Activated T-helper 2 cell treated with anti-CD3 and anti-CD28 coated beads, Interferon-gamma antibody, Interleukin-2, Interleukin-4, amounts not matched to agents 10 μg/mL and 5 μg/mL and 100 μg/mL, durations not matched to agents 14 hours and 24 hours and 36 hours (primary cell): ENCODE results near the gene NSRP1. TPM values are rescaled to one million over a fixed set of nuclear protein-coding genes. Genes with fewer than 3 reads are reported as not detected.
"Not testable (repeated sequence)": the region's sequence is repeated elsewhere in the genome, so short reads cannot be mapped to it uniquely, and the experiment has no call there.

Experiments used
- DNase-seq: peaks from one replicate; pipeline ENCODE4 v3.0.0; 2021; ENCODE audit warnings: low spot score
- H3K27ac Mint-ChIP-seq: one replicate; pipeline ENCODE4 v1.8.0; 2021; ENCODE audit warnings: mixed read lengths
- H3K27me3 Mint-ChIP-seq: one replicate; pipeline ENCODE4 v1.8.0; 2021; ENCODE audit warnings: low read depth, mixed read lengths
- H3K36me3 Mint-ChIP-seq: one replicate; pipeline ENCODE4 v1.8.0; 2021; ENCODE audit warnings: low read depth, mixed read lengths
- H3K4me1 Mint-ChIP-seq: one replicate; pipeline ENCODE4 v1.8.0; 2021; ENCODE audit warnings: low read depth, mixed read lengths
- H3K4me3 Mint-ChIP-seq: one replicate; pipeline ENCODE4 v1.8.0; 2021; ENCODE audit warnings: low read depth, mild to moderate bottlenecking, moderate library complexity, mixed read lengths
- H3K9me3 Mint-ChIP-seq: one replicate; pipeline ENCODE4 v1.8.0; 2021; ENCODE audit warnings: mixed read lengths
- intact Hi-C: fragments of 100-400 bp; cut with micrococcal nuclease; formaldehyde crosslinking; loops from one replicate; pipeline ENCODE4 v1.15.1; 2023
- total RNA-seq: library from RNA; stranded (reverse); gene quantifications from 2 replicates; pipeline ENCODE4 v1.2.3, GENCODE V29; 2022

Gene NSRP1
- total RNA-seq, 1 donor from 2014 or later = 27.4 TPM

GRCh38 chr17:30095507-30096244 is 20.9 kb upstream of the NSRP1 start:
- no peak for DNase-seq
- Mint-ChIP-seq H3K4me3 (no peak overlapping the region), H3K9me3 (no peaks in the 10 kb centered on the region), H3K36me3 (no peaks in the 10 kb centered on the region), H3K27me3 (peaks cover 36% of the 10 kb centered on the region), H3K4me1 (peaks cover 7% of the 10 kb centered on the region), H3K27ac (no peak overlapping the region)
- intact Hi-C loops = no loop called here

- no peak for DNase-seq
- intact Hi-C loops = loop anchor here (5.0 kb wide), 1 partner anchor 180 kb away; no protein-coding TSS in a partner anchor
- peaks cover 14% of the 10 kb centered on the region for H3K27me3 Mint-ChIP-seq
- H3K27ac Mint-ChIP-seq = no peak overlapping the region
- peaks cover 4% of the 10 kb centered on the region for H3K4me1 Mint-ChIP-seq
- H3K4me3 Mint-ChIP-seq = no peak overlapping the region
- H3K36me3 Mint-ChIP-seq = no peaks in the 10 kb centered on the region
- no peaks in the 10 kb centered on the region for H3K9me3 Mint-ChIP-seq
Measured at GRCh38 chr17:30101686-30102390, 14.8 kb upstream of the NSRP1 start.

- H3K4me3 Mint-ChIP-seq = no peak overlapping the region
- H3K27ac Mint-ChIP-seq = no peak overlapping the region
- intact Hi-C loops = loop anchor here (1.0 to 5.0 kb wide), 2 partner anchors 178 to 232 kb away; no protein-coding TSS in a partner anchor
- DNase-seq = no peak
- H3K27me3 Mint-ChIP-seq = peaks cover 13% of the 10 kb centered on the region
- no peaks in the 10 kb centered on the region for H3K36me3 Mint-ChIP-seq
- H3K4me1 Mint-ChIP-seq = peaks cover 4% of the 10 kb centered on the region
- H3K9me3 Mint-ChIP-seq = no peaks in the 10 kb centered on the region
Measured at GRCh38 chr17:30103921-30104320, 12.7 kb upstream of the NSRP1 start.

- Mint-ChIP-seq H3K9me3 (no peaks in the 10 kb centered on the region), H3K27ac (peak overlapping the region; percentile 16), H3K4me1 (peaks cover 4% of the 10 kb centered on the region), H3K36me3 (no peaks in the 10 kb centered on the region), H3K4me3 (peak overlapping the region; percentile 71), H3K27me3 (peaks cover 15% of the 10 kb centered on the region)
- intact Hi-C loops = loop anchor here (1.0 to 5.0 kb wide), 2 partner anchors 178 to 232 kb away; no protein-coding TSS in a partner anchor
- DNase-seq = peak; percentile 52
Measured at GRCh38 chr17:30104575-30105339, 11.9 kb upstream of the NSRP1 start.

- H3K4me3 Mint-ChIP-seq = no peak overlapping the region
- peaks cover 5% of the 10 kb centered on the region for H3K36me3 Mint-ChIP-seq
- DNase-seq = no peak
- intact Hi-C loops = loop anchor here (10.0 kb wide), 1 partner anchor 362 kb away; the partner anchor contains the start of gene GOSR1
- H3K27ac Mint-ChIP-seq = peak overlapping the region; percentile 18
- peaks cover 30% of the 10 kb centered on the region for H3K4me1 Mint-ChIP-seq
- H3K9me3 Mint-ChIP-seq = no peaks in the 10 kb centered on the region
- H3K27me3 Mint-ChIP-seq = peaks cover 14% of the 10 kb centered on the region
Measured at GRCh38 chr17:30112794-30113193, 3.8 kb upstream of the NSRP1 start.

- peaks cover 10% of the 10 kb centered on the region for H3K36me3 Mint-ChIP-seq
- peaks cover 10% of the 10 kb centered on the region for H3K27me3 Mint-ChIP-seq
- intact Hi-C loops = loop anchor here (10.0 kb wide), 1 partner anchor 362 kb away; the partner anchor contains the start of gene GOSR1
- peak overlapping the region; percentile 18 for H3K27ac Mint-ChIP-seq
- H3K4me3 Mint-ChIP-seq = no peak overlapping the region
- DNase-seq = no peak
- no peaks in the 10 kb centered on the region for H3K9me3 Mint-ChIP-seq
- peaks cover 34% of the 10 kb centered on the region for H3K4me1 Mint-ChIP-seq
Measured at GRCh38 chr17:30113213-30113612, 3.4 kb upstream of the NSRP1 start.

- Mint-ChIP-seq H3K27ac (peak overlapping the region; percentile 98), H3K4me1 (peaks cover 56% of the 10 kb centered on the region), H3K36me3 (peaks cover 27% of the 10 kb centered on the region), H3K9me3 (no peaks in the 10 kb centered on the region), H3K4me3 (peak overlapping the region; percentile 96), H3K27me3 (peaks cover 3% of the 10 kb centered on the region)
- DNase-seq = no peak
- intact Hi-C loops = loop anchor here (2.0 to 10.0 kb wide), 4 partner anchors 56 to 358 kb away; partner anchors contain the start of genes BLMH and GOSR1
Measured at GRCh38 chr17:30116345-30116660, 313 bp upstream of the NSRP1 start.

- Mint-ChIP-seq H3K9me3 (no peaks in the 10 kb centered on the region), H3K27me3 (no peaks in the 10 kb centered on the region), H3K4me3 (peak overlapping the region; percentile 96), H3K36me3 (peaks cover 35% of the 10 kb centered on the region), H3K27ac (peak overlapping the region; percentile 98), H3K4me1 (peaks cover 58% of the 10 kb centered on the region)
- intact Hi-C loops = loop anchor here (2.0 to 10.0 kb wide), 4 partner anchors 55 to 357 kb away; partner anchors contain the start of genes BLMH and GOSR1
- DNase-seq = no peak
Measured at GRCh38 chr17:30117675-30118081, 1.1 kb downstream of the NSRP1 start.

- H3K9me3 Mint-ChIP-seq, H3K27ac Mint-ChIP-seq, DNase-seq, H3K27me3 Mint-ChIP-seq: not testable (repeated sequence)
- peaks cover 41% of the 10 kb centered on the region for H3K36me3 Mint-ChIP-seq
- H3K4me1 Mint-ChIP-seq = peaks cover 49% of the 10 kb centered on the region
- H3K4me3 Mint-ChIP-seq = peak overlapping the region; percentile 96
- intact Hi-C loops = loop anchor here (5.0 to 10.0 kb wide), 3 partner anchors 54 to 356 kb away; partner anchors contain the start of genes BLMH and GOSR1
Measured at GRCh38 chr17:30118635-30119034, 2.0 kb downstream of the NSRP1 start.

GRCh38 chr17:30124273-30124796 is 7.7 kb downstream of the NSRP1 start:
- Mint-ChIP-seq H3K36me3 (peaks cover 38% of the 10 kb centered on the region), H3K27me3 (no peaks in the 10 kb centered on the region), H3K4me1 (peaks cover 30% of the 10 kb centered on the region), H3K27ac (peak overlapping the region; percentile 21), H3K9me3 (no peaks in the 10 kb centered on the region), H3K4me3 (no peak overlapping the region)
- intact Hi-C loops = no loop called here
- no peak for DNase-seq

- Mint-ChIP-seq H3K4me1 (peaks cover 17% of the 10 kb centered on the region), H3K27me3 (no peaks in the 10 kb centered on the region), H3K4me3 (no peak overlapping the region), H3K27ac (no peak overlapping the region), H3K36me3 (peaks cover 46% of the 10 kb centered on the region), H3K9me3 (no peaks in the 10 kb centered on the region)
- no peak for DNase-seq
- intact Hi-C loops = no loop called here
Measured at GRCh38 chr17:30130121-30130520, 13.5 kb downstream of the NSRP1 start.

- Mint-ChIP-seq H3K4me1 (peaks cover 14% of the 10 kb centered on the region), H3K36me3 (peaks cover 47% of the 10 kb centered on the region), H3K4me3 (no peak overlapping the region), H3K27me3 (no peaks in the 10 kb centered on the region), H3K27ac (no peak overlapping the region), H3K9me3 (no peaks in the 10 kb centered on the region)
- intact Hi-C loops = no loop called here
- DNase-seq = no peak
Measured at GRCh38 chr17:30132615-30133014, 16.0 kb downstream of the NSRP1 start.
